ENCODE measurements around the gene SNAP23.
A peak's percentile ranks its signal among the peaks of the same experiment; 100 is the strongest.
"Not testable (repeated sequence)": the region's sequence is repeated elsewhere in the genome, so short reads cannot be mapped to it uniquely, and the experiment has no call there.

Gene SNAP23

DNA sequence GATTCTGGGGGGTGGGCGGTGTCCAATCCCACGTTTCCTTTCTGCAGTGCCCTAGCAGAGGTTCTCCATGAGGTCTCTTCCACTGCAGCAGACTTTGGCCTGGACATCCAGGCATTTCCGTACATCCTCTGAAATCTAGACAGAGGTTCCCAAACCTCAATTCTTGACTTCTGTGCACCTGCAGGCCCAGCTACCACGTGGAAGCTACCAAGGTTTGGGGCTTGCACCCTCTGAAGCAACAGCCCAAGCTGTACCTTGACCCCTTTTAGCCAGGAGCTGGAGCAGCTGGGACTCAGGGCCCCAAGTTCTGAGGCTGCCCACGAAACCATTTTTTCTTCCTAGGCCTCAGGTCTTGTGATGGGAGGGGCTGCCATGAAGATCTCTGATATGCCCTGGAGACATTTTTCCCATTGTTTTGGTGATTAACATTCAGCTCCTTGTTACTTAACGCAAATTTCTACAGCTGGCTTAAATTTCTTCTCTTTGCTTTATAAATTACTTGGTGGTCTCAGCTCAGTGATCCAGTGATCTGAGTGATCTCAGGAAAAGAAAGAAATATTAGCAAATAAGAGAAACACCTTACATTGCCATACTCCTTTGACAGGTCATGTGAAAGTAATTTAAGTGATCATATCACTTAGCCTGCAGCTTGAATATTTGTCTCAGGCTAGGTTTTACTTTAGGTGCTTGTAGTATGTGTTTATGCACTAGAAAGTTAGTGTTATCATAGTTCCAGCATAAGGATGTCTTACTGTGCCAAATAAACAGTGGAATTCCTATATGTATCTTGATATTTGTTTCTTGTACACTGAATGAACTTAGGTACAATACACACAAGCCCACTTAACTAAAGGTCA is 3.0 kb downstream of the SNAP23 start:
- DNase-seq, result no peak

DNA sequence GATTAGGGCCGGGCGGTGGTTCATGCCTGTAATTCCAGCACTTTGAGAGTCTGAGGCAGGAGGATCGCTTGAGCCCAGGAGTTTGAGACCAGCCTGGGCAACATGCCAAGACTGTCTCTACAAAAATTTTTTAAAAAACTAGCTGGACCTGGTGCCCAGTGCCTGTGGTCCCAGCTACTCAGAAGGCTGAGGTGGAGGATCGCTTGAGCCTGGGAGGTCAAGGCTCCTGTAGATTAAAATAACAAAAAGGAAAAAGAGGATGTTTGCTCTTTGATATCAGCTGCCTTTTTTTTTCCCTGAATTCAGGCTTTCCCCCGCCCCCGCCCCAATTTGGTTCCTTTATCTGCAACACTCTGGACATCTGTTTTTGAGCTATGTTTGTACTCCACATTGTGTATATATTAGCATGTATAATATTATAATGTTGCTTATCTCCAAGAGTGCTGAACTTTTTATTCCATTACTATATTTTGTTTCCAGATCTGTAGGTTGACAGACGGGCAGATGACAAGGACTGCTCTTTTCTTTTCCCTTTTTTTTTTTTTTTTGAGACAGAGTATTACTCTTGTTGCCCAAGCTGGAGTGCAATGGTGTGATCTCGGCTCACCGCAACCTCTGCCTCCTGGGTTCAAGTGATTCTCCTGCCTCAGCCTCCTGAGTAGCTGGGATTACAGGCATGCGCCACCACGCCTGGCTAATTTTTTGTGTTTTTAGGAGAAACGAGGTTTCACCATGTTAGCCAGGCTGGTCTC is 4.6 kb downstream of the SNAP23 start:
- DNase-seq, result no peak

DNA sequence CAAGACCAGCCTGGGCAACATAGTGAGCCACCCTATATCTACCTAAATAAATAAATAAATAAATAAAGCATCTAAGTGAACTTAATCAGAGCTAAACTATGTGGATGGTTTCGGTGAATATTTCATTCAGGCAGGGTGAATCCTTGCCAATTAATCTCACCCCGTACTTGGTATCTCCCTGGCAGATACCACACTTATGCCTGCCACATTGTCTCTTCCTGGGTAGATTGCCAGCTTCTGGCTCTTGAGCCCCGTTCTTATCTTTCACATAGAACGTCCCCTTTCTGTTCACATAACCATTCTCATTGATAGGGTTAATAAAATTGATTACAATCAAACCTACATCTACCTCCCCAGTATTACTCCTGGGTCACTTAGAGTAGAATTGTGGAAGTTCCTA is 7.0 kb downstream of the SNAP23 start:
- no peak for DNase-seq

DNA sequence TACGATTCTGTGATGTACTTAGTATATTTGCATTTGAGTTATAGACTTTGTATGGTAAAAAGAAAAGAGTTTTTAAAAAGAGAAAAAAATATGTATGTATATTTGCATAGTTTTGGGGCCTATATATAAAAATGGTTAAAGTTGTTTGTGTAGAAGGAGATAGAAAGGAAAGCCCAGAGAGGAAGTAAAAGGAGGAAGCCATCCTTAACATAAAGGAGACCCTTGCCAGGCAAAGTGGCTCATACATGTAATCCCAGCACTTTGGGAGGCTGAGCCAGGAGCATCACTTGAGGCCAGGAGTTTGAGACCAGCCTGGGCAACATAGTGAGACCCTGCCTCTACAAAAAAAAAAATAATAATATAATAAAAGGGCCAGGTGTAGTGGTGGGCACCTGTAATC is 8.4 kb downstream of the SNAP23 start:
- DNase-seq, result no peak

DNA sequence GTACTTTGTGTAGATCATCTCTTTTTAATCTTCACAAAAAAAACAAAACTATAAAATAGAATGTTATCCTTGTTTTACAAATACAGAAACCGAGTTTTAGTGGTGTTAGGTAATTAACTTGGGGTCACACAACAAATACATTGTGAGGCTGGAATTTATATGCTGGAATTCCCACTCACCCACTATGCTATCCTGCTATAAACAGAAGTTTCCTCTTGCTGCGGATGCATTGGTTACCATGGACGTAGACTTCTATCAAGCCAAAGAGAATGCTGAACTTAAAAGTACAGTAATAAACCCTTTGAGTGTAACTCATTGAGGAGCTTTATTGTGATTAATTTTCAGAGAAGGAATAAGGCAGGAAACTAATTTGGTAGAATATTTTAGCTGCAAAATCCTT is 9.2 kb downstream of the SNAP23 start:
- no peak for DNase-seq

DNA sequence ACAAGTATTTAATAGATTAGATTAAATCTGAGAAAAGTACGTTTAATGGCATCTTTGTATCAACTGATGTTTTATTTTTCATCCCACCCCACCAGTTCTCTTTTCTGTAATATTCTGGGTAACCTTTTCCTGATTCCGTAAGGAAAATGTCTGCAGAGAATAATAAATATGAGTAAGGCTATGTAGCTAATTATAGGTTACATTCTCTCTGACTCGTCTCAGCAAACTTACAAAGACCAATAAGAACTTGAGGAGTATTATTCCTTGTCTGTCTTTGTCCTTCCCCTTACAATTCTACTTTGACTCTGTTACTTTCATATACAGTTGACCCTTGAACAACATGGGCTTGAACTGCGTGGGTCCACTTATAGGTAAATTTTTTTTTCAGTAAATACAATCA is 12.1 kb downstream of the SNAP23 start:
- no peak for DNase-seq

DNA sequence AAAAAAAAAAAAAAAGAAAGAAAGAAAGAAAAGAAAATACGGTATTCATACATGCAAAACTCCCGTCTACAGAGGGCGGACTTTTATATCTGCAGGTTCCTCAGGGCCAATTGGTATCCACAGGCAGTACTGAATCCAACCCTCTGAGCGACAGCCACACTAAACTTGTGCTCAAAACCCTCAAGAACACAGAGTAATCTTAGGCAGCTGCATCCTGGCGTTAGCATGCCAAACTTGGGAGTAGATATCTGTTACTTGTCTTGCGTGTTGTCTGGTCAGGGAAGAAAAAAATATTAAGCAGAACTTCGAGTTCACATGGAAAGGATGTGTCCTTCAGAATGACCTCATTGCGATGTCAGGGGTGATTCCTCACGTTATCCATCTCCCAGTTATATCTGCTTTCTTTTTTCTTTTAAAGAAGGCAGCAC is 12.8 kb downstream of the SNAP23 start:
- DNase-seq, result no peak

DNA sequence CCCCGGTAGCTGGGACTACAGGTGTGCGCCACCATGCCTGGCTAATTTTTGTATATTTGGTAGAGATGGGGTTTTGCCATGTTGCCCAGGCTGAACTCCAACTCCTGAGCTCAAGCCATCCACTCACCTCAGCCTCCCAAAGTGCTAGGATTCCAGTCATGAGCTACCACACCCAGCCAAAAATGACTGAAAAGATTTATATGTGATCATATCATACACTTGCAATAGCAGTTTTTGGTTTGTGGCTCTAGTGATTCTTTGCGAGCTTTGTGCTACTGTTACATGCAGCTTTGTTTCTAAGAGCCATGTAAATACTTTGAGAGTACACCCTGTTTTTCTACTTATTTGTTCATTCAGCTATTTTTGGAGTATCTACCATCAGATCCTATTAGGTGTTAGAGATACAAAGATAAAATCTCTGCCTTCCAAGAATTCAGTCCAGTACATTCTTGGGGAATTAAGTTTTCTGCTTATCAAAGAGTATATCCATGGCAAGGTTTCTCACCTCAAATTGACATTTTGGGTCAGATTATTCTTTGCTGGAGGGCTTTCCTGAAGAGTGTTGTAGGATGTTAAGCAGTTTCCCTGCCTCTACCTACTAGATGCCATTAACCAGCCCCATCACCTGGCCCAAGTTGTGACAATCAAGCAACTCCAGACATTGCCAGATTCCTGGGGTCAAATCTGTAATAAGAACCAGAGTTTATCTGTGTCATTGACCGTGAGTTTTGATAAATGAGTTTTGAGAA is 15.0 kb downstream of the SNAP23 start:
- DNase-seq, result no peak

DNA sequence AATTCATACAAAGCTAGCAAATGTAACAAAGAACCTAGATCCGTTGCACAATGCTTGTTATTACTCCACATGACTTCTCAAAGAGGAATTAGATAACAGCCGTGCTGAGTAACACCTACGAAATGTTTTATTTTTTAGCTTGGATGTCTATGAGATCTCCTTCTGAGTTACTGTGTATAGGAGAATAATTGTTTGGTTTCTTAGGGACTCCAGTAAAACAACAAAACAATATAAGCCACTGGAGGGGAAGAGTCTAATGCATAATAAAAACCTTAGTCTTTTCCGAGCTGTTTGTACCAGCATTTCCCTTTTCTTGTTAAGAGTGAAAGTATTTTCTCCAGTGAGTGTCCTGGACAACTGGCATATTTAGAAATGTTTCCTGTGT is 15.6 kb downstream of the SNAP23 start:
- DNase-seq, result no peak

DNA sequence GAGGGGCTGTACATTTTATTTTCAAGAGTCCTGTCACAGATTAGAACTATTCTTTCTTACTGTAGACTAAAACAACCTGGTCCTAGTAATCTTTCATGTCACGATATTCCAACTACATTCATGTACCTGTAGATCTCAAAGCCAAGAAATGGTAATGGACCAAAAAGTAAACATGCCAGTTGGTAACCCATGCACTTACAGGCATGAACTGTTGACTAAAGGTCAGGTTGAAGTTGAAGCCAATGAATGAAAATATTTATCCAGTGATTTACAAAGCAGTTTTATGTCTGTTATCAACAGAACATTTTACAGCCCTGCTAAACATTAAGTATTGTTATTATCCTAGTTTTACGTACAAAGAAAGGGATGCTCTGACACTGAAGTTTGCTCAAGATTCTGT is 27.9 kb downstream of the SNAP23 start:
- DNase-seq, result no peak

DNA sequence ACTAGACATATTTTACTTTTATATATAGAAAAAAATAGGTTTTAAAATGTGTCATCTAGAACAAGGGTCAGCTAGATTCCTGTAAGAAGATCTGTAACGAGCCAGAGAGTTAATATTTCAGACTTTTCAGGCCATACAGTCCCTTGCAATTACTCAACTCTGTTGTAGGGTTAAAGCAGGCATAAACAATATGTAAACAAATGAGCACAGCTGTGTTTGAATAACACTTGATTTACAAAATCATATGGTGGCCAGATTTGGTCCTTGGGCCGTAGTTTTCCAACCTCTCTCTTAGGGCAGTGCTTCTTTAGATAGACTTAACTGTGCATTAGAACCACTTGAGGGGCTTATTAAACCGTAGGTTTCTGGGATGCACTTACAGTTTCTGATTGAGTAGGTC is 33.5 kb downstream of the SNAP23 start:
- DNase-seq, result no peak

DNA sequence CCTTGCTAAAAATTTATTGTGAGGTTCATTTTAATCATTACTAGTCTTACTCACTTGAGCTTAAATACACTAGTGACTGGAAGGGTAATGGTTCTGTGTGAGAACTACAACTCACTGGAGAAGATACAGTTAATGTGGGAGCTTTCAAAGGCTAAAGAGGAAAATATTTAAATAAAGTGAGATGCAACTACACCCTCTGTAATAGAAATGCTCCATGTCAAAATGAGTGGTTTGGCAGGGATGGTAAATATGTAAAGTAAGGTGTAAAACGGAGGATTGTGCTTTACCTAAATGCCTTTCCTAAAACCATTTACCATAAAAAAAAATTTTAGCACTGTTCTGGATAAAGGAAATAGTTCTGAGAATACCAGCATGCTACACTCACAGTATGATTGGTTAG is 37.8 kb downstream of the SNAP23 start:
- no peak for DNase-seq

DNA sequence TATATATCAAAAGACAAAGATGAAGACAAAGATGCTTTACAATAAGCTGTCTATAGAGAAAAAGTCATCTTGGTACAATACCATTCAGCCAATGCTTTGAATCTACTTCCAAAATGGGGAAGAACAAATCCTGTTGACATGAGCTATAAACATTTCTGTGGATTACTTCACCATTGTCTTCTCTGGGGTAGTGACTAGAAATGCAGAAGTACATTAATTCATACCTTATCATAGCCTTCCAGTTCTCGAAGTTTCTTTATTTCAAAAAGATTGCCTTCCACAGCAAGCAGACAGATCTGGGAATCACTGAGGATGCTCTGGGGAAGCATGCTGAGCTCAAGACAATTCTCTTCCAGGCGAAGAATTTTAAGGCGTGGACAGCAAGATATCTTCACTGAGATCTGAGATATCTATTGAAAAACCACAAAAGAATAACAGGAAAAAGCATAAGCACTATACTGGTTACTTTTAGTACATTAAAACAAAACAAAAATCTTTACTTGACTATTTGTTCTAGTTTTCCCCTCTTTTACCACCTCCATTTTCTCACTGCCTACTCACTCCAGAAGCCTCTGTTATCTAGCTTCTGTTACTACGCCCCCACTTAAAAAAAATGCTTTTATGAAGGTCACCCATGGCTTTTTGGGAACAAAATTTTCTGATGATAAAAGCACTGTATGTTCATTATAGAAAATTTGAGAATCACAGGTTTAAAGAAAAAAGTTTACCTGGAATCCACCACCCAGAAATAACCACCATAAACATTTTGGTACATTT is 49.6 kb downstream of the SNAP23 start:
- no peak for DNase-seq

DNA sequence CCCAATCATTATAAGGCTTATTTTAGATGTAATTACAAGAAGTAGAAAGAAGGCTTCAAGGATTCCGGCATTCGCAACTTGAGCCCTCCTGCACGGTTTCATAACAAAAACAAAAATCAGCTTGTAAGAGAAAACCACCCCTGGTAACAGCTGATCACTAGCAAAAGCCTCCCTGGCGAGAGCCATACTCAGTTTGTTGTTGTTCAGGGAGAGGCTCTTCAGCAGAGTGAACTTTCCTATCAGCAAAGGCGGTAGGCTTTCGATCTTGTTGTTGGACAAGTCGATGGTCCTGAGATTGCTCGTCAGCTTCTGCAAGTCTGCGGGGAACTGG is 52.4 kb downstream of the SNAP23 start:
- no peak for DNase-seq

DNA sequence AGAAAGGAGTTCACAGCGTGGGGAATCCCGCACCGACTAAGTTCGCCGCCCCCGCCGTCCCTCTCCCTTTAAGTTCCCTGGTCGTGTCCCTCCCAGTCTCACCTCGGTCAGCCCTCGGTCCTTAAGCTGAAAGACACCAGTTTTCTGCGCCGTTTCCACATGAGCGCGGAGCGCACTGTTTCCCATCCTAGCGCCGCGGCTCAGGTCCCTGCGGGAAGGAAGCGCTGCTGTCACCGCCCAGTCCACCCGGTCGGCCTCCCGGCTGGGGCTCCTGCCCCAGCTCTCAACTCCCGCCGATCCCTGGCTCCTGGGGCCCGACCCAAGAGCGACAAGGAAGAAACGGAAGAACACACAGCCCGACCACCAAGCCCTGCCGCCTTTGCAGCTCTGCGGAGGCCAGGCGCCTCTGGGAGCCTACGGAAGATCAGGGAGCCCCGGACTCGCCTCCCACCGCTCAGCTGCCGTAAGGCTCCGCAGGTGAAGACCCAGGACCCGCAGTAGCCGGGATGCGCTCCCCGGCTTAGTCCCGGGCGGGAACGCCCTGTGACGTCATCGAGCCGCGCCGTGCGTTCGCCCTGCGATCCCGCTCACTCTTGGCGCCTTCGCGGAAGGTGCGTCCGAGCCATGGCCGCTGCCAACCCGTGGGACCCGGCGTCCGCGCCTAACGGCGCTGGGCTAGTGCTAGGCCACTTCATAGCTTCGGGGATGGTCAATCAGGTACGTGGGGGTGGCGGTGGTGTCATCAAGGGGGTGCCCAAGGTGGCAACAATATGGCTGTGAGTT is 53.0 kb downstream of the SNAP23 start, which contains the start of the genes HAUS2 and LRRC57:
Gene HAUS2 (plus strand): TSS at position 590 of the 783 bp plus-strand sequence. CDS start 35 bp downstream, at position 625.
Gene LRRC57 (minus strand): TSS at position 545 of the 783 bp plus-strand sequence. CDS start 359 bp downstream, at position 186.
- peak; percentile 92 for DNase-seq

DNA sequence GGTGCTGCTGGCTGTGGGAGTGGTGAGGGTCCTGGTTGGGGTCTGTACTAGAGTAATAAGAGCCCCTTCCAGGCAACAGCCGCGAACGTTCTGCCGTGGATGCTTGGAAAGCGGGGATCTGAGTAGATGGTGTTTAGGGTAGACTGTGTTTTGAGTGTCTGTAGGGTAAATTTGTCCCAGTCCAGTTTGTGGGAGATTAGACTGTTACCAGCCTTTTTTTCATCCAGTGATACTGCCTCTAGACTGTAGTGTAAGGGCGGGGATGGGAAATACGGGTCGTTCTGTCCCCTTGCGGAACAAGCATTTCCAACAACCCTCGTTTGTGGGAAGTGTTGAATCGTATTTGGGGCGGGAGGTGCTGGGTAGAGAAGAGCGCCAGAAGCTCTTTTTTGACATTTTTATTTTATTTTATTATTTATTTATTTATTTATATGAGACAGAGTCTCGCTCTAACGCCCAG is 53.6 kb downstream of the SNAP23 start:
- no peak for DNase-seq

DNA sequence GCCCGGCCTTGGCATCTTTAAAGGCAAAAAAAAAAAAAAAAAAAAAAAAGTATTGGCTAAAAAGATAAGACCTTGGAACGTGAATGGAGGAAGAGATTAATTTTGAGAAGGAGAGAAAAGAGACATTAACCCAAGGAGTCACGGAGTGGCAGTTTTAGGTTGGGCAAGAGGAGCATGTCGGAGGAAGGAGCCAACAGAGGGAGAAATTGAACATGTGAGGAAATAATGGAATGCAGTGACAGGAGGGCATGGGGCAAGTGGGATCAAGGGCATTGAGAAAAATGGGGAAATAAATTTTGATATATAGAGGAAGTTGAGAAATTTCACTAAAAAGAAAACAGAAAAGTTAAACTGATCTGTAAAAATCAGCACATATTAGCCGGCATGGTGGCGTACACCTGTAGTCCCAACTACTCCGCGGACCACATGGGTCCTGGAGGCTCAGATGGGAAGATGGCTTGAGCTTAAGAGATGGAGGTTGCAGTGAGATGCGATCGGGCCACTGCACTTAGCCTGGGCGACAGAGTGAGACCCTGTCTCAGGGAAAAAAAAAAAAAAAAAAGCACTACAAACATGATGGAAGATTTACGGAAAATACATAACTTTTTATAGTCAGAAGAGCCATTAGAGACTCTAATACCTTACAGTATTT is 54.4 kb downstream of the SNAP23 start:
- DNase-seq, result no peak

DNA sequence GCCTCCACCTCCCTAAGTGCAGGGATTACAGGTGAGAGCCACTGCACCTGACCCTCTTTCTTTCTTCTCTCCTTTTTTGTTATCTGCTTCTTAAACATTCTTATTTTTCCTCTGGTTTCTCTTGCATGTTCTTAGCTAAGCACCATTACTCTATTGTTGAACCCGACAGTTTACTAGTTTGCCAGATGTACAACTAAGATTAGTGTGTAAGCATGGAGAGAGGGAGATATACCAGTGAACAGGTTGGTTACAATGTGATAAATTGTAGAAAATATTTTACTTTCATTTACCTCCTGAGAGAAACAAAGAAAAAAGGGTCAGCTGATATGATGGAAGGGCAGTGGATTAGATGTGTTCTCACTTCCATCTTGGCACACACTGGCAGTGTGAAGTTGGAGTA is 58.1 kb downstream of the SNAP23 start:
- no peak for DNase-seq

DNA sequence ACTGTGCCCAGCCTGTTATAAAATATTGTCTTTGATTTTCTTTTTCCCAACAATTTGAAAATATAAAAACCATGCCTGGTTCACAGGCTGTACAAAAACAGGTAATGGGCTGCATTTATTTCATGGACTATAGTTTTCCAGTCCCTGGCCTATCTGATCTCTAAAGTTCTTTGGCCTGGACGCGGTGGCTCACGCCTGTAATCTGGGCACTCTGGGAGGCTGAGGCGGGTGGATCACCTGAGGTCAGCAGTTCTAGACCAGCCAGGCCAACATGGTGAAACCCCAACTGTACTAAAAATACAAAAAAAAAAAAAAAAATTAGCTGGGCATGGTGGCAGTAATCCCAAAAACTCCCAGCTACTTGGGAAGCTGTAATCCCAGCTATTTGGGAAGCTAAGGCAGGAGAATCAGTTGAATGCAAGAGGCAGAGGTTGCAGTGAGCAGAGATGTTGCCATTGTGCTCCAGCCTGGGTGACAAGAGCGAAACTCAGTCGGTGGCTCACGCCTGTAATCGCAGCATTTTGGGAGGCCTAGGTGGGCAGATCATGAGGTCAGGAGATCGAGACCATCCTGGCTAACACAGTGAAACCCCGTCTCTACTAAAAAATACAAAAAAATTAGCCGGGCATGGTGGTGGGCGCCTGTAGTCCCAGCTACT is 61.2 kb downstream of the SNAP23 start:
- not testable (repeated sequence) for DNase-seq

DNA sequence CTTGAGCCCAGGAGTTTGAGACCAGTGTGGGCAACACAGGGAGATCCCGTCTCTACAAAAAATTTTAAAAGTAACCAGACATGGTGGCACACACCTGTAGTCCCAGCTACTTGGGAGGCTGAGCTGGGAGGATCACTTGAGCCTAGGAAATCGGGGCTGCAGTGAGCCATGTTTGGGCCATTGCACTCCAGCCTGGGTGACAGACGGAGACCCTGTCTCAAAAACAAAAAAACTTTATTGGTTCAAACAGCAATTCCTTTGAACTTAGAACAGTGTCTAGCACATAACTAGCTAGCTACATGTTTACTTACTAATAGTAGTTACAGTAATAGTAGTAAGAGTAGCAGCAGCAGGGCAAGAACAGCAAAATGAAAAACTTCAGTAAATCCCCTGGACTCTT is 63.3 kb downstream of the SNAP23 start:
- no peak for DNase-seq

Data from femur (tissue), 1 donor.